Measurements from ENCODE around the gene AMN.

The AMN gene

GRCh38 chr14:102965282-102965681, 42.8 kb downstream of the AMN start:
- Mint-ChIP-seq H3K27me3 (ENCODE audit: low read depth, poor library complexity) (no peaks in the 10 kb centered on the region), H3K27ac (no peak overlapping the region), H3K4me3 (no peak overlapping the region), H3K36me3 (ENCODE audit: low read depth) (peaks cover 85% of the 10 kb centered on the region), H3K4me1 (no peaks in the 10 kb centered on the region), H3K9me3 (no peaks in the 10 kb centered on the region)
- no peak for DNase-seq
- no peak for TF ChIP-seq CTCF (IDR thresholded peaks at IDR 0.05)

- no peak for DNase-seq
- Mint-ChIP-seq H3K27ac (no peak overlapping the region), H3K4me3 (no peak overlapping the region)
Observed at GRCh38 chr14:102965971-102966655, 43.6 kb downstream of the AMN start.

GRCh38 chr14:102966681-102967505, 44.4 kb downstream of the AMN start:
- DNase-seq: no peak
- H3K4me1 Mint-ChIP-seq: no peaks in the 10 kb centered on the region
- peaks cover 86% of the 10 kb centered on the region for H3K36me3 Mint-ChIP-seq (ENCODE audit: low read depth)
- no peak overlapping the region for H3K4me3 Mint-ChIP-seq
- TF ChIP-seq CTCF (IDR thresholded peaks at IDR 0.05): no peak
- H3K27ac Mint-ChIP-seq: no peak overlapping the region
- no peaks in the 10 kb centered on the region for H3K27me3 Mint-ChIP-seq (ENCODE audit: low read depth, poor library complexity)
- no peaks in the 10 kb centered on the region for H3K9me3 Mint-ChIP-seq

More at GRCh38 chr14:102965971-102966655, 43.6 kb downstream of the AMN start:
- Mint-ChIP-seq H3K27me3 (ENCODE audit: low read depth, poor library complexity) (no peaks in the 10 kb centered on the region), H3K9me3 (no peaks in the 10 kb centered on the region), H3K36me3 (ENCODE audit: low read depth) (peaks cover 83% of the 10 kb centered on the region), H3K4me1 (no peaks in the 10 kb centered on the region)
- TF ChIP-seq CTCF (IDR thresholded peaks at IDR 0.05): no peak

- Mint-ChIP-seq H3K9me3 (no peaks in the 10 kb centered on the region), H3K27me3 (ENCODE audit: low read depth, poor library complexity) (no peaks in the 10 kb centered on the region), H3K4me1 (no peaks in the 10 kb centered on the region), H3K4me3 (no peak overlapping the region), H3K27ac (no peak overlapping the region), H3K36me3 (ENCODE audit: low read depth) (peaks cover 82% of the 10 kb centered on the region)
- no peak for DNase-seq
- no peak for TF ChIP-seq CTCF (IDR thresholded peaks at IDR 0.05)
Observed at GRCh38 chr14:102967506-102967795, 45.0 kb downstream of the AMN start.

- Mint-ChIP-seq H3K4me3 (no peak overlapping the region), H3K27ac (no peak overlapping the region), H3K27me3 (ENCODE audit: low read depth, poor library complexity) (no peaks in the 10 kb centered on the region), H3K4me1 (peaks cover 5% of the 10 kb centered on the region), H3K36me3 (ENCODE audit: low read depth) (peaks cover 74% of the 10 kb centered on the region), H3K9me3 (no peaks in the 10 kb centered on the region)
- DNase-seq: no peak
- no peak for TF ChIP-seq CTCF (IDR thresholded peaks at IDR 0.05)
Observed at GRCh38 chr14:102968306-102968705, 45.8 kb downstream of the AMN start.
